Measurements from ENCODE around the gene NME4.

Gene NME4

DNA sequence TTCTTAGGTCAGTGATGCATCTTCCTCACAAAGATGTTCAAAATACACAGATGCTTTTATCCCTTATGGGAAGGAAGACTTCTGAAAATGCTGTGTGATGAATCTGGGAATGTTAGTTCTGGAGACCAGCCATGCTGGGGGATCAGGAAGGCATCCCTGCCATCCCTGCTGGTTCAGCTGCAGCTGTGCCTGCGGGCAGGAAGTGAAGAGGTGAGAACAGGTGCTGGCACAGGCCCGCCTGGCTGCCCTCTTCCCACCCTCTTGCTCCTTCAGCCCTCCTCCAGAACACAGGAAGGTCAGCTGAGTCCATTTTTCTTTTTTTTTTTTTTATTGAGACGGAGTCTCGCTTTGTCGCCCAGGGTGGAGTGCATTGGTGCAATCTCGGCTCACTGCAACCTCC, 43.6 kb downstream of the NME4 start (continued):
- TF ChIP-seq, protein P1, sequence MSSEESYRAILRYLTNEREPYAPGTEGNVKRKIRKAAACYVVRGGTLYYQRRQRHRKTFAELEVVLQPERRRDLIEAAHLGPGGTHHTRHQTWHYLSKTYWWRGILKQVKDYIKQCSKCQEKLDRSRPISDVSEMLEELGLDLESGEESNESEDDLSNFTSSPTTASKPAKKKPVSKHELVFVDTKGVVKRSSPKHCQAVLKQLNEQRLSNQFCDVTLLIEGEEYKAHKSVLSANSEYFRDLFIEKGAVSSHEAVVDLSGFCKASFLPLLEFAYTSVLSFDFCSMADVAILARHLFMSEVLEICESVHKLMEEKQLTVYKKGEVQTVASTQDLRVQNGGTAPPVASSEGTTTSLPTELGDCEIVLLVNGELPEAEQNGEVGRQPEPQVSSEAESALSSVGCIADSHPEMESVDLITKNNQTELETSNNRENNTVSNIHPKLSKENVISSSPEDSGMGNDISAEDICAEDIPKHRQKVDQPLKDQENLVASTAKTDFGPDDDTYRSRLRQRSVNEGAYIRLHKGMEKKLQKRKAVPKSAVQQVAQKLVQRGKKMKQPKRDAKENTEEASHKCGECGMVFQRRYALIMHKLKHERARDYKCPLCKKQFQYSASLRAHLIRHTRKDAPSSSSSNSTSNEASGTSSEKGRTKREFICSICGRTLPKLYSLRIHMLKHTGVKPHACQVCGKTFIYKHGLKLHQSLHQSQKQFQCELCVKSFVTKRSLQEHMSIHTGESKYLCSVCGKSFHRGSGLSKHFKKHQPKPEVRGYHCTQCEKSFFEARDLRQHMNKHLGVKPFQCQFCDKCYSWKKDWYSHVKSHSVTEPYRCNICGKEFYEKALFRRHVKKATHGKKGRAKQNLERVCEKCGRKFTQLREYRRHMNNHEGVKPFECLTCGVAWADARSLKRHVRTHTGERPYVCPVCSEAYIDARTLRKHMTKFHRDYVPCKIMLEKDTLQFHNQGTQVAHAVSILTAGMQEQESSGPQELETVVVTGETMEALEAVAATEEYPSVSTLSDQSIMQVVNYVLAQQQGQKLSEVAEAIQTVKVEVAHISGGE (tag by site-specific recombination; conservative IDR thresholded peaks at IDR 0.05; ENCODE audit: low read depth): no peak

DNA sequence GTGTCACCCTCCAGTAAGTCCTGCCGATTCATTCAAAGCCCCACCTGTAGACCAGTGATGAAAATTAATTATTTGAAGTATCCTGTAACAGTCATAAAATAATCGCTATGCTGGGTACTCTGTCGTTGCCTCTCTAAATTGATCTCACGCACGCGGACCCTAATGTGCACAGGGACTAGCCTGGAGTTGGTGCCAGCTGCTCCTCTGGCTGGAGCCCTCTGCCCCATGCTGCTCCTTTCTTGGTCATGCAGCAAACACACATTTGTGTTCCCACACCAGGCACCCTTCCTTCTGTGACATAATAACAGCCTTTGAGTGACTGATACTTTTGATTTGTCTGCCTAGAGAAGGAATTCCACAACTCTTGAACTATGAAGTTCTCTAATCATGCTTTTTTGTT, 44.4 kb downstream of the NME4 start:
- no peak overlapping the region for H3K4me3 ChIP-seq (ENCODE audit: low read depth, low read length)
- 0 out of 2 replicates have a peak, but pooled peaks cover 3% of the 10 kb centered on the region for H3K4me1 ChIP-seq (ENCODE audit: control insufficient read depth, insufficient read depth, low read length)
- no peak overlapping the region for H3K27ac ChIP-seq (ENCODE audit: extremely low read depth, low read depth, low read length)
- POLR2A ChIA-PET: interaction anchor here (0.7 kb wide), 1 partner anchor 61 kb away, joined by 5 read pairs; no protein-coding TSS in a partner anchor
- peak; percentile 51 for TF ChIP-seq ZIC2 (tag by site-specific recombination; IDR thresholded peaks at IDR 0.05)
- no peak for TF ChIP-seq ZNF132 (tag by site-specific recombination; IDR thresholded peaks at IDR 0.05; ENCODE audit: borderline replicate concordance)
- TF ChIP-seq ZNF394 (tag by site-specific recombination; IDR thresholded peaks at IDR 0.05; ENCODE audit: borderline replicate concordance): 0 out of 2 replicates have a peak, but pooled peaks have one; percentile 17
- CTCF ChIA-PET: no interaction called here
- H3K9me3 ChIP-seq (ENCODE audit: control insufficient read depth, insufficient read depth, low read depth, low read length): no peaks in the 10 kb centered on the region
- peaks cover 0 to 11% of the 10 kb centered on the region in 2 experiments; a peak in 2 of 3 replicates for H3K36me3 ChIP-seq (ENCODE audit: control insufficient read depth in 2 of 2, insufficient read depth in 1 of 2, low read length in 2 of 2)

DNA sequence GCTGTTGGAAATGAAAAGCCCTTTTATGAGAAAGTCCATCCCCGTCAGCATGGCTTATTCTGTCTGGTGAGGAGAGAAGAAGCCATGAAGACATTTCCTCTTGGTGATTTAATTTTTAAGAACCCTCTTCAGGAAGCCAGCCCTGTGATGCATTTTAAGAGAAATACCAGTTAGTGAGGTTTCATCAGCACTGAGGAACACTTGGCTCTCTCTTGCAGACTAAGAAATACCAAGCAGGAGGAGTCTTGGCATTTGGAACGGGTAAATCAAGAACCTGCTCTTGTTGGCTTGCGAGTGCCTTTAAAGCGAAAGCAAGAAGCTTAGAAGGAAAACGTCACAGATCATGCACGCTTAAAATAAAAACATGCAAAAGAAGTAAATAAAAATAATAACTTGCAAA, 46.0 kb downstream of the NME4 start:
- ChIA-PET CTCF (interaction anchor here (1.3 kb wide), 1 partner anchor 347 kb away, joined by 3 read pairs; no protein-coding TSS in a partner anchor), POLR2A (no interaction called here)
- H3K27ac ChIP-seq (ENCODE audit: extremely low read depth, low read depth, low read length): no peak overlapping the region

DNA sequence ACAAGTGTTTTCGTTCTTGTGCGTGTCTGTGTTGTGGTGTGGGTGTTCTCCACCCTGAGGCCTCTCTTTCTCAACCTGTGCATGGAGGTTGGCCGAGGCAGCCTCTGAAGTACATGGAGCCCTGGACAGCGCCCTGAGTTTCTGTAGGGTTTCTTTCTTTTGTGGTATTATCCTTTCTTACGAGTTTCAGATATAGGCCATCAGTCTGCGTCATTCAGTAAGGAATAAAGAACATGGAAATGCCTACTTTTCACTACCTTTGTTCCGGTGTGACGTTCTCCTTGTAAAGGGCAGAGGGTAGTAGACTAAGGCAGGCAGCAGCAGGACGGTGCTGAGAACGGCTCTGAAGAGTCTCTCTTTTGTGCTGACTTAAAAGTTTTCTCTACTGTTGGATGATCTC, 47.0 kb downstream of the NME4 start:
- no peak overlapping the region for H3K27ac ChIP-seq (ENCODE audit: extremely low read depth, low read depth, low read length)
- no peaks in the 10 kb centered on the region for H3K9me3 ChIP-seq (ENCODE audit: control insufficient read depth, insufficient read depth, low read depth, low read length)
- peaks cover 0 to 11% of the 10 kb centered on the region in 2 experiments; a peak in 2 of 3 replicates for H3K36me3 ChIP-seq (ENCODE audit: control insufficient read depth in 2 of 2, insufficient read depth in 1 of 2, low read length in 2 of 2)
- ChIA-PET CTCF (interaction anchor here (1.3 kb wide), 1 partner anchor 348 kb away, joined by 3 read pairs; no protein-coding TSS in a partner anchor), POLR2A (no interaction called here)
- no peak overlapping the region for H3K4me3 ChIP-seq (ENCODE audit: low read depth, low read length)
- H3K4me1 ChIP-seq (ENCODE audit: control insufficient read depth, insufficient read depth, low read length): 0 out of 2 replicates have a peak, but pooled peaks cover 3% of the 10 kb centered on the region
- no peak for TF ChIP-seq ZNF514 (tag by site-specific recombination; IDR thresholded peaks at IDR 0.05)
- TF ChIP-seq, protein P2, sequence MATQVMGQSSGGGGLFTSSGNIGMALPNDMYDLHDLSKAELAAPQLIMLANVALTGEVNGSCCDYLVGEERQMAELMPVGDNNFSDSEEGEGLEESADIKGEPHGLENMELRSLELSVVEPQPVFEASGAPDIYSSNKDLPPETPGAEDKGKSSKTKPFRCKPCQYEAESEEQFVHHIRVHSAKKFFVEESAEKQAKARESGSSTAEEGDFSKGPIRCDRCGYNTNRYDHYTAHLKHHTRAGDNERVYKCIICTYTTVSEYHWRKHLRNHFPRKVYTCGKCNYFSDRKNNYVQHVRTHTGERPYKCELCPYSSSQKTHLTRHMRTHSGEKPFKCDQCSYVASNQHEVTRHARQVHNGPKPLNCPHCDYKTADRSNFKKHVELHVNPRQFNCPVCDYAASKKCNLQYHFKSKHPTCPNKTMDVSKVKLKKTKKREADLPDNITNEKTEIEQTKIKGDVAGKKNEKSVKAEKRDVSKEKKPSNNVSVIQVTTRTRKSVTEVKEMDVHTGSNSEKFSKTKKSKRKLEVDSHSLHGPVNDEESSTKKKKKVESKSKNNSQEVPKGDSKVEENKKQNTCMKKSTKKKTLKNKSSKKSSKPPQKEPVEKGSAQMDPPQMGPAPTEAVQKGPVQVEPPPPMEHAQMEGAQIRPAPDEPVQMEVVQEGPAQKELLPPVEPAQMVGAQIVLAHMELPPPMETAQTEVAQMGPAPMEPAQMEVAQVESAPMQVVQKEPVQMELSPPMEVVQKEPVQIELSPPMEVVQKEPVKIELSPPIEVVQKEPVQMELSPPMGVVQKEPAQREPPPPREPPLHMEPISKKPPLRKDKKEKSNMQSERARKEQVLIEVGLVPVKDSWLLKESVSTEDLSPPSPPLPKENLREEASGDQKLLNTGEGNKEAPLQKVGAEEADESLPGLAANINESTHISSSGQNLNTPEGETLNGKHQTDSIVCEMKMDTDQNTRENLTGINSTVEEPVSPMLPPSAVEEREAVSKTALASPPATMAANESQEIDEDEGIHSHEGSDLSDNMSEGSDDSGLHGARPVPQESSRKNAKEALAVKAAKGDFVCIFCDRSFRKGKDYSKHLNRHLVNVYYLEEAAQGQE (tag by site-specific recombination; IDR thresholded peaks at IDR 0.05): peak; percentile 67

More for the DNA sequence above, 46.0 kb downstream of the NME4 start:
- peaks cover 0 to 11% of the 10 kb centered on the region in 2 experiments; a peak in 2 of 3 replicates for H3K36me3 ChIP-seq (ENCODE audit: control insufficient read depth in 2 of 2, insufficient read depth in 1 of 2, low read length in 2 of 2)
- 0 out of 2 replicates have a peak, but pooled peaks cover 3% of the 10 kb centered on the region for H3K4me1 ChIP-seq (ENCODE audit: control insufficient read depth, insufficient read depth, low read length)
- no peak overlapping the region for H3K4me3 ChIP-seq (ENCODE audit: low read depth, low read length)
- TF ChIP-seq, protein P3, sequence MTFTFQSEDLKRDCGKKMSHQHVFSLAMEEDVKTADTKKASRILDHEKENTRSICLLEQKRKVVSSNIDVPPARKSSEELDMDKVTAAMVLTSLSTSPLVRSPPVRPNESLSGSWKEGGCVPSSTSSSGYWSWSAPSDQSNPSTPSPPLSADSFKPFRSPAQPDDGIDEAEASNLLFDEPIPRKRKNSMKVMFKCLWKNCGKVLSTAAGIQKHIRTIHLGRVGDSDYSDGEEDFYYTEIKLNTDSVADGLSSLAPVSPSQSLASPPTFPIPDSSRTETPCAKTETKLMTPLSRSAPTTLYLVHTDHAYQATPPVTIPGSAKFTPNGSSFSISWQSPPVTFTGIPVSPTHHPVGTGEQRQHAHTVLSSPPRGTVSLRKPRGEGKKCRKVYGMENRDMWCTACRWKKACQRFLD (tag by site-specific recombination; IDR thresholded peaks at IDR 0.05): no peak
- no peak for TF ChIP-seq ZFP41 (tag by site-specific recombination; IDR thresholded peaks at IDR 0.05; ENCODE audit: borderline replicate concordance)
- no peaks in the 10 kb centered on the region for H3K9me3 ChIP-seq (ENCODE audit: control insufficient read depth, insufficient read depth, low read depth, low read length)
